ENCODE measurements around the gene IFNK.

IFNK gene

GRCh38 chr9:27573634-27574590 lies 49.8 kb downstream of the IFNK start:
- peak; percentile 82 to 95 for DNase-seq

All from SW 1271 (cell line).